Measurements from ENCODE around the gene ZCCHC14. TPM values are rescaled to one million over a fixed set of nuclear protein-coding genes. Genes with fewer than 3 reads are reported as not detected.

The ZCCHC14 gene
- total RNA-seq, 4 donors from 2014 or later = 12.9 to 24.7 (median 18.6) TPM

- no peaks in the 10 kb centered on the region for H3K27me3 ChIP-seq
- no peak for DNase-seq (ENCODE audit: extremely low spot score)
- intact Hi-C loops (cut with DNase I) = no loop called here
- H3K9me3 ChIP-seq = no peaks in the 10 kb centered on the region
- 78% methylated on average over 7 of the region's 7 CpGs for WGBS
- no peak overlapping the region for H3K4me3 ChIP-seq
- TF ChIP-seq POLR2AphosphoS5 (IDR thresholded peaks at IDR 0.05) = no peak
- no peak for TF ChIP-seq EP300 (IDR thresholded peaks at IDR 0.05)
- no peak for TF ChIP-seq POLR2A (IDR thresholded peaks at IDR 0.05; ENCODE audit: low read depth)
- TF ChIP-seq CTCF (IDR thresholded peaks at IDR 0.05) = no peak
- H3K4me1 ChIP-seq = peaks cover 48 to 75% (median 60%) of the 10 kb centered on the region in 4 donors
- H3K36me3 ChIP-seq = peaks cover 0 to 5% (median 2%) of the 10 kb centered on the region in 4 donors
- no peak overlapping the region for H3K27ac ChIP-seq (replicated peaks in 1 of 4)
Measured at GRCh38 chr16:87474566-87474996, 18.2 kb downstream of the ZCCHC14 start.

GRCh38 chr16:87474017-87474416 lies 18.8 kb downstream of the ZCCHC14 start:
- intact Hi-C loops (cut with DNase I) = no loop called here
- Histone ChIP-seq H3K9me3 (no peaks in the 10 kb centered on the region), H3K36me3 (peaks cover 0 to 5% (median 2%) of the 10 kb centered on the region in 4 donors), H3K27me3 (no peaks in the 10 kb centered on the region), H3K4me3 (no peak overlapping the region), H3K27ac (replicated peaks in 1 of 4) (no peak overlapping the region), H3K4me1 (peaks cover 53 to 80% (median 65%) of the 10 kb centered on the region in 4 donors)
- TF ChIP-seq POLR2AphosphoS5 (IDR thresholded peaks at IDR 0.05) = no peak
- TF ChIP-seq CTCF (IDR thresholded peaks at IDR 0.05) = no peak
- no peak for TF ChIP-seq POLR2A (IDR thresholded peaks at IDR 0.05; ENCODE audit: low read depth)
- no peak for TF ChIP-seq EP300 (IDR thresholded peaks at IDR 0.05)
- WGBS = 97% methylated on average over 4 of the region's 4 CpGs
- DNase-seq (ENCODE audit: extremely low spot score) = no peak

GRCh38 chr16:87472935-87473334 lies 19.9 kb downstream of the ZCCHC14 start:
- DNase-seq (ENCODE audit: extremely low spot score) = no peak
- Histone ChIP-seq H3K27ac (replicated peaks in 1 of 4) (no peak overlapping the region), H3K9me3 (no peaks in the 10 kb centered on the region), H3K36me3 (peaks cover 0 to 5% (median 2%) of the 10 kb centered on the region in 4 donors), H3K4me3 (no peak overlapping the region), H3K27me3 (no peaks in the 10 kb centered on the region), H3K4me1 (peaks cover 61 to 90% (median 72%) of the 10 kb centered on the region in 4 donors)
- intact Hi-C loops (cut with DNase I) = no loop called here
- WGBS = 98% methylated on average over 6 of the region's 6 CpGs
- TF ChIP-seq POLR2A (IDR thresholded peaks at IDR 0.05; ENCODE audit: low read depth) = no peak
- no peak for TF ChIP-seq CTCF (IDR thresholded peaks at IDR 0.05)
- TF ChIP-seq EP300 (IDR thresholded peaks at IDR 0.05) = no peak
- no peak for TF ChIP-seq POLR2AphosphoS5 (IDR thresholded peaks at IDR 0.05)

GRCh38 chr16:87472142-87472778 lies 20.6 kb downstream of the ZCCHC14 start:
- no peak for DNase-seq (ENCODE audit: extremely low spot score)
- Histone ChIP-seq H3K4me1 (peaks cover 59 to 86% (median 69%) of the 10 kb centered on the region in 4 donors), H3K27ac (replicated peaks in 1 of 4) (no peak overlapping the region), H3K36me3 (peaks cover 0 to 5% (median 2%) of the 10 kb centered on the region in 4 donors), H3K9me3 (no peaks in the 10 kb centered on the region), H3K27me3 (no peaks in the 10 kb centered on the region), H3K4me3 (no peak overlapping the region)
- no peak for TF ChIP-seq CTCF (IDR thresholded peaks at IDR 0.05)
- no peak for TF ChIP-seq POLR2A (IDR thresholded peaks at IDR 0.05; ENCODE audit: low read depth)
- no peak for TF ChIP-seq POLR2AphosphoS5 (IDR thresholded peaks at IDR 0.05)
- no peak for TF ChIP-seq EP300 (IDR thresholded peaks at IDR 0.05)
- intact Hi-C loops (cut with DNase I) = no loop called here
- 89% methylated on average over 21 of the region's 22 CpGs for WGBS

All from esophagus muscularis mucosa (tissue), 4 donors.